ENCODE data around the gene MRPS30. TPM values are rescaled to one million over a fixed set of nuclear protein-coding genes. Genes with fewer than 3 reads are reported as not detected.
"Not testable (repeated sequence)": the region's sequence is repeated elsewhere in the genome, so short reads cannot be mapped to it uniquely, and the experiment has no call there.

MRPS30 gene
- total and polyA plus RNA-seq, 8 donors: 36.3 to 64.7 (median 56.9) TPM

- no peak overlapping the region for H3K27ac ChIP-seq
- H3K9me3 ChIP-seq: peaks cover 0 to 26% of the 10 kb centered on the region in 2 donors
- H3K36me3 ChIP-seq: no peaks in the 10 kb centered on the region
- no peaks in the 10 kb centered on the region for H3K27me3 ChIP-seq
- DNase-seq (no peak), ATAC-seq (no peak)
- TF ChIP-seq CTCF (IDR thresholded peaks at IDR 0.05): no peak
- no peaks in the 10 kb centered on the region for H3K4me1 ChIP-seq
- intact Hi-C loops (cut with DNase I): no loop called here
- H3K4me3 ChIP-seq: no peak overlapping the region
These were observed 21.0 kb upstream of the MRPS30 start for GRCh38 chr5:44787731-44788130.

DNA sequence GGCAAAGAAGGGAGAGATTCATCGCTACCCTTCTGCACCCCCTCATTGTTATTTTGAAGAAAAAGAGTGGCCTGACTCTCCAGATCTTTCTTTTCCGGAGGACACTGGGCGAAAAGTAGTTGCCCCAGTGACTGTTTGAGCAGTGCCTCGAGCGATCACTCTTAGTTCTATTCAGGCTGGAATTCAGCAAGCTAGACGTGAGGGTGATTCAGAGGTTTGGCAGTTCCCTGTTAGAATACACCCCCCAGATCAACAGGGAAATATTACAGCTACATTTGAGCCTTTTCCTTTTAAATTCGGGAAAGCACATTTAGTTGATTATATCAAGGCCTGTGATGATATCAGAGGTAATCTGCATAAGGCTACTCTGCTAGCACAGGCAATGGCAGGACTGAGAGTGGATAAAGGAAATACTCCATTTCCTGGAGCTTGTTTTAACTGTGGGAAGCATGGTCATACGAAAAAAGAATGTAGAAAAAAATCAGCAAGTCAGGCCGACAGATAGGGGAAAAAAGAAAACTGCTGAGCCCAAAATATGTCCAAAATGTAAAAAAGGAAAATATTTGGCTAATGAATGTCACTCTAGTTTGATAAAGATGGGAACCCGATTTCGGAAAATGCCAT is 19.3 kb upstream of the MRPS30 start:
- H3K9me3 ChIP-seq: peaks cover 0 to 43% of the 10 kb centered on the region in 2 donors
- DNase-seq; intact Hi-C loops (cut with DNase I); H3K4me1 ChIP-seq; ATAC-seq; H3K36me3 ChIP-seq; H3K27ac ChIP-seq; H3K27me3 ChIP-seq; H3K4me3 ChIP-seq: not testable (repeated sequence)

DNA sequence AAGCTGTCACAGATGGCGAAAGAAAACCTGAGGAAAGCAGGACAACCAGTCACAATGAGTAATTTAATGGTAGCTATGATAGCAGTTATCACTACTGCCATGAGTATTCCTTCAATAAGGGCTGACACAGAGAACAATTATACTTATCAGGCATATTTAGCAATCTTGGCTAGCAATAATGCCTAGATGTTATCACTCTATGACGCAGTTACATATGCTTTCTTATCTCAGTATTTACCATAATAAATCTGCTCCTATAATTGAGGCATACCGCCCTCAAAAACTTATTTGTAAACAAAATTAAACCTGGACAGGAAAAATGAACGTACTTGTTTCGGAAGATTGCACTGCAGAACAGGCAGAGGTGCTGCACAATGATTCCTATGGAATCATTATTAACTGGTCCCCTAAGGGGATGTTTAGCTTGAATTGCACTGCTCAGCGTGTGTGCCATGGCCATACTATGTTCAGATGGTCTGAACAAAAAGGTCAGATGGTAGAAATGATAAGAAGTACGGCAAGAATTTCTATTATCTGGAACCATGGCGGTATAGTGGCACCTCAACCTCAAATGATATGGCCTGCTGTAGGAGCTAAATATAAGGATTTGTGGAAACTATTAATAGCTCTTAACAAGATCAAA is 16.6 kb upstream of the MRPS30 start:
- H3K27ac ChIP-seq; ATAC-seq; intact Hi-C loops (cut with DNase I): not testable (repeated sequence)

DNA sequence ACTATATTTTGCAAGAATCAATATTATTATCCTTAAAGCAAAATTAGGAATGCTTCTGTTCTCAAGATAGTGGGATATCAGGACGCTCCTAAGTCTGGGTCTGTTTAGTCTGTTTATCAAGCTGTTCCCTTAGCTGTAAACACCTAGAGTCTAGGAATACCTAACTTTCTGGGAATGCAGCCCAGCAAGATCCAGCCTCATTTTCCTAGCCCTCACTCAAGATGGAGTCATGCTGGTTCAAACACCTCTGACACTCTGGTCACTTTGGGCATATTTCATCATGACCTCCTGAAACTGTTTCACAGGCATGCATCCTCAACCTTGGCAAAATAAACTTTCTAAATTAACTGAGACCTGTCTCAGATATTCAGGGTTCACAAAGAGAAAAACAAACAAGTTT is 14.4 kb upstream of the MRPS30 start:
- intact Hi-C loops (cut with DNase I): no loop called here
- no peaks in the 10 kb centered on the region for H3K4me1 ChIP-seq
- no peaks in the 10 kb centered on the region for H3K36me3 ChIP-seq
- peaks cover 0 to 40% of the 10 kb centered on the region in 2 donors for H3K9me3 ChIP-seq
- H3K27ac ChIP-seq: no peak overlapping the region
- DNase-seq (no peak), ATAC-seq (no peak)
- no peaks in the 10 kb centered on the region for H3K27me3 ChIP-seq
- H3K4me3 ChIP-seq: no peak overlapping the region
- no peak for TF ChIP-seq CTCF (IDR thresholded peaks at IDR 0.05)

More for the DNA sequence above, 16.6 kb upstream of the MRPS30 start:
- not testable (repeated sequence) for H3K4me1 ChIP-seq, DNase-seq, H3K4me3 ChIP-seq, H3K36me3 ChIP-seq, H3K27me3 ChIP-seq
- H3K9me3 ChIP-seq: peaks cover 0 to 53% of the 10 kb centered on the region in 2 donors

DNA sequence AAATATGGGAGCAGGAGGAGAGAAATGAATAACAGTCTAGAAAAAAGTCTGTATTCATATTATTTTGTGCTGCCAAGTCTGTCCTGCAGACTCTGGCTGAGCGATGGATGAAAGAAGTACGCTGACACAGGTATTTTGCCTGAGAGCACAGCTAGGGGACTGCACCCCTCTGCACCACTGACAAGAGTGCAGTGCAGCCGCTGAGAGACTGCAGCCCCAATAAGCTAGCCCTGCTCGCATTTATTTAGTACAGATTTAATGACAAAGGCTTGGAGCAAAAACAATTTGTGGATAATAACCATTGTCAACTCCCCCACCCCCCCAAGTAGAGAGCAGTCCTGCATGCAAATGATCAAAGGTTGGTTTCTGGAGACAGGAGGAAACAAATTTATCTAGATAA is 13.3 kb upstream of the MRPS30 start:
- no peaks in the 10 kb centered on the region for H3K27me3 ChIP-seq
- H3K36me3 ChIP-seq: no peaks in the 10 kb centered on the region
- DNase-seq (no peak), ATAC-seq (no peak)
- TF ChIP-seq CTCF (IDR thresholded peaks at IDR 0.05): no peak
- H3K27ac ChIP-seq: no peak overlapping the region
- peaks cover 0 to 40% of the 10 kb centered on the region in 2 donors for H3K9me3 ChIP-seq
- no peaks in the 10 kb centered on the region for H3K4me1 ChIP-seq
- no peak overlapping the region for H3K4me3 ChIP-seq
- intact Hi-C loops (cut with DNase I): no loop called here

GRCh38 chr5:44797841-44798240 is 10.9 kb upstream of the MRPS30 start:
- intact Hi-C loops (cut with DNase I): no loop called here
- no peaks in the 10 kb centered on the region for H3K36me3 ChIP-seq
- peaks cover 0 to 32% of the 10 kb centered on the region in 2 donors for H3K9me3 ChIP-seq
- no peak for TF ChIP-seq CTCF (IDR thresholded peaks at IDR 0.05)
- H3K4me3 ChIP-seq: no peak overlapping the region
- no peak for DNase-seq
- H3K27ac ChIP-seq: no peak overlapping the region
- ATAC-seq: no peak
- H3K4me1 ChIP-seq: no peaks in the 10 kb centered on the region
- H3K27me3 ChIP-seq: no peaks in the 10 kb centered on the region
